Measurements from ENCODE around the gene PCED1B.

The PCED1B gene

GRCh38 chr12:47067771-47068431 is 11.5 kb upstream of the PCED1B start:
- no peak for DNase-seq (ENCODE audit: low read depth in 2 of 2)

- no peak for DNase-seq (ENCODE audit: low read depth in 2 of 2)
These were observed 10.9 kb upstream of the PCED1B start for GRCh38 chr12:47068539-47068938.

GRCh38 chr12:47070310-47070709 is 9.1 kb upstream of the PCED1B start:
- DNase-seq (ENCODE audit: low read depth in 2 of 2): no peak

- no peak for DNase-seq (ENCODE audit: low read depth in 2 of 2)
These were observed 8.1 kb upstream of the PCED1B start for GRCh38 chr12:47071241-47071852.

- DNase-seq (ENCODE audit: low read depth in 2 of 2): no peak
These were observed 5.5 kb upstream of the PCED1B start for GRCh38 chr12:47073951-47074350.

- DNase-seq (ENCODE audit: low read depth in 2 of 2): no peak
These were observed 4.7 kb upstream of the PCED1B start for GRCh38 chr12:47074757-47075156.

GRCh38 chr12:47075192-47076084 is 4.0 kb upstream of the PCED1B start:
- DNase-seq (ENCODE audit: low read depth in 2 of 2): no peak

- no peak for DNase-seq (ENCODE audit: low read depth in 2 of 2)
These were observed 2.0 kb upstream of the PCED1B start for GRCh38 chr12:47077206-47078085.

GRCh38 chr12:47078086-47078395 is 1.4 kb upstream of the PCED1B start:
- DNase-seq (ENCODE audit: low read depth in 2 of 2): no peak

GRCh38 chr12:47078733-47079467 is 521 bp upstream of the PCED1B start:
- peak; percentile 35 to 36 for DNase-seq (ENCODE audit: low read depth in 2 of 2)

GRCh38 chr12:47079981-47080724 is 732 bp downstream of the PCED1B start:
- DNase-seq (ENCODE audit: low read depth in 2 of 2): peak in 1 of 2 donors; percentile 24

GRCh38 chr12:47080725-47081502 is 1.5 kb downstream of the PCED1B start:
- DNase-seq (ENCODE audit: low read depth in 2 of 2): peak; percentile 30 to 39

- DNase-seq (ENCODE audit: low read depth in 2 of 2): no peak
These were observed 2.9 kb downstream of the PCED1B start for GRCh38 chr12:47082283-47082682.

- no peak for DNase-seq (ENCODE audit: low read depth in 2 of 2)
These were observed 3.6 kb downstream of the PCED1B start for GRCh38 chr12:47082796-47083621.

- DNase-seq (ENCODE audit: low read depth in 2 of 2): no peak
These were observed 4.8 kb downstream of the PCED1B start for GRCh38 chr12:47084172-47084571.

- peak in 1 of 2 donors; percentile 32 for DNase-seq (ENCODE audit: low read depth in 2 of 2)
These were observed 6.4 kb downstream of the PCED1B start for GRCh38 chr12:47085815-47086252.

- no peak for DNase-seq (ENCODE audit: low read depth in 2 of 2)
These were observed 7.8 kb downstream of the PCED1B start for GRCh38 chr12:47087088-47087688.
